ENCODE measurements around the gene SLC35D2.
"Not testable (repeated sequence)": the region's sequence is repeated elsewhere in the genome, so short reads cannot be mapped to it uniquely, and the experiment has no call there.

Gene SLC35D2

DNA sequence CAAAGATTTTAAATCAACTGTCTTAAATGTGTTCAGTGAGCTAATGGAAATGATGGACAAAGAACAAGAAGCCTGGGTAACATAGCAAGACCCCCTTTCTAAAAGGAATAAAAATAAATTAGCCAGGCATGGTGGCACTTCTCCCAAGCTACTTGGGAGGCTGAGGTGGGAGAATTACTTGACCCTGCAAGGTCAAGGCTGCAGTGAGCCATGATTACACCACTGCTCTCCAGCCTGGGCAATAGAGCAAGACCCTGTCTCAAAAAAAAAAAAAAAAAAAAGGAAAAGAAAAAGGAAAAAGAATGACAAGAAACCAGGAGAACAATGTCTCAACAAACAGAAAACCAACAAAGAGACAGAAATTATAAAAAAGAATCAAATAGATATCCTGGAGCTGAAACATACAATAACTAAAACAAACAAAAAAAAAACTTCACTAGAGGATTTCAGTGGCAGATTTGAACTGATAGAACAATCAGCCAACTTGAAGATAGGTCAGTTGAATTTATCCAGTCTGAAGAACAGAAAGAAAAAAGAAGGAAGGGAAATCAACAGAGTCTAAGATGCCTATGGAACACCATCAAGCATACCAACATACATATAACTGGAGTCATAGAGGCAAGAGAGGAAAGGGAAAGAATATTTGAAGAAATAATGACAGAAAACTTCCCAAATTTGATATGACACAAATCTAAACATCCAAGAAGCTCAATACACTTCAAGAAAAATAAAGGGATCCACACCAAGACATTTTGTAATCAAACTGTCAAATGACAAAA lies 16.8 kb upstream of the SLC35D2 start:
- no peak for ATAC-seq

DNA sequence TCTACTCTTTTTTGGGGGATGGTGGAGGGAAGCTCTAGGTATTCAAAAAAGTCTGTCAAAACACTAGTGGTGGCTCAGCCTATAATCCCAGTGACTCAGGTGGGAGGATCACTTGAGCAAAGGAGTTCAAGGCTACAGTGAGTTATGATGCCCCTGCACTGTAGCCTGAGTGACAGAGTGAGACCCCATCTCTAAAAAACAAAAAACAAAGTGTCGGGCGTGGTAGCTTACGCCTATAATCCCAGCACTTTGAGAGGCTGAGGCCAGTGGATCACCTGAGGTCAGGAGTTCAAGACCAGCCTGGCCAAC lies 15.8 kb upstream of the SLC35D2 start:
- ATAC-seq = peak in 1 of 2 donors; percentile 73

DNA sequence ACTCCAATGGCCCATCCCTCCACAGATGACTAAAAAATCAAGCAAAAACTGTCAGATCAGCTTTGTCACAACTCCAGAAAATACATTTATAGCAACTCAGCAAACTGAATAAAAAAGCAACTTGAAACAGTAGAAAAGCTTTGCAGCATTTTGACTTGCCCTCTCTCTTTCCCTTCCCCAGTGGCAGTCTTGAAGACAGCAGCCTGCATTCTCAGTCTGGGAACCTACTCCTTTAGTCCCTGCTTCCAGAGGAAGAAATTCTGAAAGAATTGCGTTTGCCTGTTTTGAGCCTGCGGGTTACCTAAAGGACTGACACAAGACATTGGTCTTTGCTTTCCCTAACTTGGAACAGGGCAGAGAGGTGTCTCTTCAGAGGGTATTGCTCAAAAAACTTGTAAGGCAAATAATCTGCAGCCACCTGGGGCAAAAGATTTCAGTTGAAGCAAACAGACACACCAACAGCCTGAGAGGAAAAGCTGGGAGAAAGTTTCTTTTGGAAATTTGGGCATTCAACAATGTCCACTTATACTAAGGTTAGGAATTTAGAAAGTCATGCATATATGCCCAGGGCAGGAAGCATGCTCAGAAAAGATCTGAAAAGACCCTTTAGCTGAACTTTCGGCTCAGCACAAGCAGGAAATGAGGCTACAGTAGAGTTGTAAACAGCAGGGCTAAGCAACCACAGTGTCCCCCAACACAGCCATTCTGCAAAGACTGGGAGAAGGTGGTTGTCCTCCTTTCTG lies 15.2 kb upstream of the SLC35D2 start:
- ATAC-seq = peak in 1 of 2 donors; percentile 13

DNA sequence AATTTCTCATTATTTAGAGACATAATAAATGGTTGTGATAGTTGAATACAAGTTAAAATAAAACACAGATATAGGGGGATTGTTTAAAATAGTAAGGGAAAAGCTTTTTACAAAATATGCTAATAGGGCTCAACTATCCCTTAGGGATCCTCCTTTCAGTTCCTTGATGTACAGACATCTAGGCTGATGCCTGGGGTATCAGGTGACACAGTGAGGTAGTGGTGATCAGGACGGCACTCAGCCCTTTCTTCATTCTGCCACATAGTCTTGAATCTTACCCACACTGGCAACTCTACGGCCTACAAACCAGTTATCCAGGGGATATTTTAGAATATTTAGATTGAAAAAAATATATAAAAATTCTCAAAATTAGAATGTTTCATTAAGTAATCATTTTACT lies 12.5 kb upstream of the SLC35D2 start:
- no peak for ATAC-seq

DNA sequence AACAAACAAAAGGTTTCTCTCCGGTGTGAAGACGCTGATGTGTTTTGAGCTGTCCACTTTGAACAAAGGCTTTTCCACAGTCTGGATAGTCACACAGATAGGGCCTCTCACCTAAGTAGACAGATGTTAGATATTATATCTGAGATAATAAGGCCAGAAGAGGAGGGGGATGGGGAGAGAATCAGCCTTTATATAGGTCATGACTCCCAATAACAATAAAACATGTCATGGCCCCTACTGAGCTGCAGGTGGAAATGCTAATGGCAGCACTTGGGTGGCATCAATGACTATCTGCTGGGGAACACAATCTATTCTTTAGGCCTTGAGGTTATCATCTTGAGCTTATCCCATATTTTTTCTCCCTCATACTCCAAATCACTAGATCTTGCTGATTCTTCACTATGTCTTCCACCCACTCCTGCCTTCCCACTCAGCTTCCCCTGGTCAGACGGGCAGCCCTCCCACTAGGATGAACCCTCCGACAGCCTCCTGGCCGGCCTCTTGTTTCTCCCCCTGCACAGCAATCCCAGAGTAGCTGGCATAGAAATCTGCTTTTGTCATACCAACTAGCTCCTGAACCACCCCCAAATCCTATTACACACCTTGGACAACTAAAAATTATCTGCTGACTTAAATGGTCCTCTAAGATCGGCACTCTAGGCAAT lies 11.5 kb upstream of the SLC35D2 start:
- no peak for ATAC-seq

DNA sequence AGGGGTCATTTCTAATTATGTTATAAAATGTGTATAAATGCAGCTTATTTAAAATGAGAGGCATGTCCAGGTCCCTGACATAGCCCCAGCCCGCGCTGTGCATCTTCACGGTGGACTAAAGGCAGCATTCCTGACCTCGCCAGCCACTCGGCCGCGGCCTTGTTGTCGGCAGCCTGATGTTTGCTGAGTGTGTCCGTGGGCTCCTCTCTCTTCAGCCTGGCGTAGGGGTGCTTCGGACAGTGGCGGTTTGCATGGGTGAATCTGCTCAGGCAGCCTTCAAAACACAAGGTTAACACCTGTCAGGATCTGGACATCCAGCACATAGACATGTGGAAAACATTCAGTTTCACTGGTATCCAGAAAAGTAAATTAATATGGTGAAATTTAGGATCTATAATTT lies 8.8 kb upstream of the SLC35D2 start:
- ATAC-seq = no peak

DNA sequence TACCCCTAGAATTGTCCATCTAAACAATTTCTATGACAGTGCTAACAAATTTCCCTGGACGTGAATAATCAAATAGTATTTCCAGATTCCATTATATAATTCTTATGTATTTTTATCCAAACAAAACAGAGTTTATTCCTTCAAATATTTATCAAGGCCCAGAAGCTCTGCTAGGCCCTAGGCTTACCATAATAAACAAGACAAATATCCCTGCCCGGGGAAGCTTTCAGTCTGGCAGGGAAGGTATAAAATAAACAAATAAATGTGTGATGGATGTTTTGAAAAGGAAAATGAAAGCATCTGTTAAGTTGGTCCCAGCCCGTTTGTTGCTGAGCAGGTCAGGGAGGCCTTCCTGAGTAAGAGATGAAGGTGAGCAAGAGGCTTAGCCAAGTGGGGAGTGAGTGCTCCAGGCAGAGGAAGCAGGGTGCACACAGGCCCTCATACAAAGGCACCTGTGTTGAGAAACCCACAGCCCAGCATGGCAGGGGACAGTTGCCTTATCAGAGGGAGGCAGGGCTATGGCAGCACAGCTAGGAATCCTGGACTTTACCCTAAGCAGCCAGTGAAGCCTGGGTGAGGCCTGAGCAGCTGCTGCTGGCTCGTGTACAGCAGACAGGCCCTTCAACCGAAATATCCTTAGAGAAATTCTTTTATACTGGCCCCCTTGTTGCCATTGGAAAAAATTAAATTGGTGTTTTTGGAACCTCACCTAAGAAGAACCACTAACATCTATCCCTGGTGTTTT lies 7.7 kb upstream of the SLC35D2 start:
- ATAC-seq = peak in 1 of 2 donors; percentile 41

DNA sequence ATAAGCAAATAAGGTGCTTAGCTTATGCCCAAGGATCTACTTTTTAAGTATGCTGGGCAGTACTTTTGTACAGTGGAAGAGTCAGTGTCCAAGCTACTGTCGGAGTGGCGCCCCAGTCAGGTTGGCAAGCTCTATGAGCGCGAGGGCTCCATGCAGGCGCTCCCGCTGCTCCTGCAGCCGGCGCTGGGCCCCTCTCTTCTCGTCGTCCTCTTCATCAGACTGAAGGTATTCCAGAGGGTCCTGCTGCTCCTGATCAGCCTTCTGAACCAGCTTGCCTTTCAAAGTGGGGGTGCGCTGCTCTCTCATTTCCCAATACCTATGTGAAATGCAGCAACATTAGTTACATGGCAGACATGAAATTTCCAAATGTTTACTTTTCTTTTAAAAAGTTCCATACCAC lies 4.6 kb upstream of the SLC35D2 start:
- ATAC-seq = no peak

DNA sequence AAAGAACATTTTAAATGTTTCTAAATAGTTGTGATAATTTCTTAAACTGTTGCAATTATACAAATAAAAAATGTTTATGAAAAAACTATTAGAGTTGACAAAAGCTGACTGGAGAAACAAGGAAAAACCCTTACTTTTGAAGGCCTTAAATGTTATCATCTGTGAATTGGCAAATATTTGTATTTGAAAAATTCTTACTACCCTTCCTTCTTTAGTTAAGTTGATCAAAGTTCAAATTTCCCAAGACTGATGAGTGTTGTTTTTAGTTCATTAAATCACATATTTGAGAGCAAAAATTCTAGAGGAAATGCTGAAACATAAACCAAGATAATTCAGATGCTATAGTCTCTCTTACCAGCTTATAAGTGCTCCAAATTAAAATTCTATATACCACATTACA lies 2.6 kb upstream of the SLC35D2 start:
- no peak for ATAC-seq

DNA sequence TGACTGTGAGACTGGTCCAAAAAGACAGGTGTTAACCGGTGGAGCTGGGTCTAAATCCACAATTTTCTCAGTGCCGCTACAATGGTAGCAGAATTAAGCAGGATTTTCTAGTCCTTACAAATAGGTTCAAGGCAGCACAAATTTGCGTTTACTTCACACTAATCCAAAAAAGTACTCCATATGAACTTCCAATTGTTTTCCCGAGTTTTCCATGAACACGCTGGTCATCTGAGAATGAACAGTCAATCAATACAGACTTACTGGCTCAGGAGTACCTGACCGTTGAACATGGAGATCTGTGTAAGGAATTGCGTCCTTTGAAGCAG lies 709 bp downstream of the SLC35D2 start:
- no peak for ATAC-seq

DNA sequence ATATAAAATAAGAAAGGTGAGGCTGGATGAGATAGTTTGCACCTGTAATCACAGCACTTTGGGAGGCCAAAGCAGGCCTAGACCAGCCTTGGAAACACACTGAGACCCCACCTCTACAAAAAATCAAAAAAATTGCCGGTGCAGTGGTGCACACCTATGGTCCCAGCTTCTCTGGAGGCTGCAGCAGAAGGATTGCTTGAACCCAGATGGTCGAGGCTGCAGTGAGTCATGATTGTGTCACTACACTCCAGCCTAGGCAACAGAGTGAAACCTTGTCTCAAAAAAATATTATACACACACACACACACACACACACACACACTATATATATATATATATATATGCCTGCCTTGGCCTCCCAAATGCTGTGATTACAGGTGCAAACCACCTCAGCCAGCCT lies 1.3 kb downstream of the SLC35D2 start:
- peak; percentile 18 to 47 for ATAC-seq

DNA sequence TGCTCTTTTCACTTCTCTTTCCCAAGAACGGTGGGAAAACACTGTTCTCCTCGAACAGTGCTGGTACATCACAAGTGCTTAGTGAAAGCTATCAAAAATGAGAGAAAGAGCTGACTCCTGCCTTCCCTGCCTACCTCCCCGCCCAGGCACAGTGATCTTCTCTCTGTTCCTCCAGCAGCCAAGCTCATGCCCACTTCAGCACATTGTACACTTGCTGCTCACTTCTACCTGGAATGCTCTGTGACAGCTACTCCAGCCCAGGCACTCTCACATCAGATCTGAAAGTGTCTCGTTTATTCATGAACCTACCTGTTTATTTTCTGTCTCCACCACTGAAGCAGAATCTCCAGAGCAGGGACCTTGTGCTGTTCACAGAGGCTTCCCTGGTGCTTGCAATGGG lies 1.8 kb downstream of the SLC35D2 start:
- no peak for ATAC-seq

DNA sequence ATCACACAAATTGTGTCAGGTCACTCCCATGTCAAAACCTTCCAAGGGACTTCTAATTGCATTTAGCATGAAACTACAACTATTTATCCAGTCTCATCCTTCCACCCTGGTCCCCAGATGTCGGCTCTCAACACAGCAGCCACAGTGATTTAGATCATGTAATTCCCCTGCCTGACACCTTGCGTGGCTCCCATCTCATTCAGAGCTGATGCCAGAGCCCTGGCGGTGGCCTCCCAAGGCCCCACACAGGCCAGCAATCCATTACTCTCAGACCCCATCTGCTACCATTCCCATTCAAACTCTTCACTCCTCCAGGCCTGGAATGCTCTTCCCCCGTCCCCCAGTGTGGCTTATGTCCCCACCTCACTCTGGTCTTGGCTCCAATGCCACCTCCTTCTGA lies 2.4 kb downstream of the SLC35D2 start:
- no peak for ATAC-seq

DNA sequence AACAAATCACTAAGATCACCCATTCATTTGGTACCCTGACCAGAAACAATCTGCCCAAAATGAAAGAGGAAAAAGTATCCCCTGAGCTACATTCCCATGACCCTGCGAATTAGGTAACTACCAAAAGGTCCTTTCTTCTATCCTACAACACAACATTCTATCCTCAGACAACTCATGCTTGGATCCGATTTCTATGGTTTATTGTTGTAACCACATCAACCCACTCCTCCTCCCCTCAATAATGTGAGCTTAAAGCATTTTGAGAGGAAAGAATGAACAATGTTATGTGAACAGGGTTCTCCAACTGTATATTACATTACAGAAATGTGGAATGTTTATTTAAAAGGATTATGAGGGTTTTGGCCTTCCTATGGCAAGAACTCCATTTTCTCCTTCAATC lies 4.0 kb downstream of the SLC35D2 start:
- no peak for ATAC-seq

DNA sequence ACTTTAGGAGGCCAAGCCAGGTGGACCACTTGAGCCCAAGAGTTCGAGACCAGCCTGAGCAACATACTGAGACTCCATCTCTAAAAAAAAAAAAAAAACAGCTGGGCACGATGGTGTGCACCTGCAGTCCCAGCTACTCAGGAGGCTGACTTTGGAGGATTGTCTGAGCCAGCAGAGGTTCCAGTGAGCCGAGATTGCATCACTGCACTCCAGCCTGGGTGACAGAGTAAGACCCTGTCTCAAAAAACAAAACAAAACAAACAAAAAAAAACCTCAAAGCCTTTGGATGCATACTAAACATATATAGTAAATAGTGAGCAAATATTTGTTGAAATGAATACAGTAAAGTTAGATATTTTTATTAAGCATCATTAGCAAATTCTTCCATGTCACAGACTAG lies 5.3 kb downstream of the SLC35D2 start:
- ATAC-seq = no peak

DNA sequence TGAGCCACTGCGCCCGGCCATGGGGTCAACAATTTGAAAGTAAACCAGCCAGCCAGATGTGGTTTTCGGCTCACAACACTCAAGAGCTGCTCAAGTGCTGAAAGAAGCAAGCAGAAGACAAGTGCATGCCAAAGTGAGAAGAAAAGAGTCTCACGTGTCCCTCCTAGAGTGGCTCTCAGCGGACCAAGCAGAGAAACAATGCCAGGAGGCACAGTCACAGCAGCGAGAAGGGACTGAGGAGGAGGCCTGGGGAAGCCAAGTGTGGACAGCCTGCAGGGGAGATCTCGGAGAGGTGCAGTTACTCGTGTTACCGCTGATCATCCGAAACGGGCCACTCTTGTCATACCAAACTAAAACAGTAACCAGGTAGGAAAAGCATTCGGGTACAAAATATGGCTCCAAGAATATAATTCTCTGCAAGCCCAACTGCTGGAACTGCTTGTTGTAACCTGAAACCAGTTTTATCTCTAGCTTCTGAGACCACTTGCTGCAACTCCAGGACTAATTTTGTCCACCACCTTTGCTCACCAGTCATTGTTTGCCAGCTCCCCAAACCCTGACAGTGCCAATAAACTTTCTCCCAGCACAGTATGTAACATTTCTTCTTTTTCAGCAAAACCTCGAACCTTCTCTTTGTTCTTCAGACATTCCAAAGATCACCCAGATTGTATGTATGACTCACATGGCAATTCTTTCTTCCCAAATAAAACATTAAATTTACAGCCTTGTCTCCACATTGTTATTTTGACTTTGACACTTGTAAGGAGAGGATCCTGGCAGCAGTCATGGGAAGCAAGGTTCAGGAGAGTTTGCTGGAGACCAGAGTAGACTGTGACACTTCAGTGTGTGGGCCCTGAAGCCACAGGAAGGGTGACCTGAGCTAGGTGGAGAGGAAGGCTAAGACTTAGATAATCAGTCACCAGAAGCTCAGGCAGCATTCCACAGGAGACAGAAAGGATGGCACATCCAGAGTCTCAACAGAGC lies 6.3 kb downstream of the SLC35D2 start:
- ATAC-seq = no peak

DNA sequence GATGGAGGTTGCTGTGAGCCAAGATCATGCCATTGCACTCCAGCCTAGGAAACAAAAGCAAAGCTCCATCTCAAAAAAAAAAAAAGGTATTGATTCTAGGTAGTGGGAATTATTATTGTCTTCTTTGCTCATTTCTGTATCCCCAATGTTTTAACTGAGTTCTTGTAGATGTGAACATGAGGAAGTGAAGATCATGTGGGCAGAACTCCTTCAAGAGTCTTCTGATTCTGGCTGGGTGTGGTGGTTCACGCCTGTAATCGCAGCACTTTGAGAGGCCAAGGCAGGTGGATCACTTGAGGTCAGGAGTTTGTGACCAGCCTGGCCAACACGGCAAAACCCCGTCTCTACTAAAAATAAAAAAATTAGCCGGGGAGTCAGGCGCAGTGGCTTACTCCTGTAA lies 8.0 kb downstream of the SLC35D2 start:
- ATAC-seq = not testable (repeated sequence)

DNA sequence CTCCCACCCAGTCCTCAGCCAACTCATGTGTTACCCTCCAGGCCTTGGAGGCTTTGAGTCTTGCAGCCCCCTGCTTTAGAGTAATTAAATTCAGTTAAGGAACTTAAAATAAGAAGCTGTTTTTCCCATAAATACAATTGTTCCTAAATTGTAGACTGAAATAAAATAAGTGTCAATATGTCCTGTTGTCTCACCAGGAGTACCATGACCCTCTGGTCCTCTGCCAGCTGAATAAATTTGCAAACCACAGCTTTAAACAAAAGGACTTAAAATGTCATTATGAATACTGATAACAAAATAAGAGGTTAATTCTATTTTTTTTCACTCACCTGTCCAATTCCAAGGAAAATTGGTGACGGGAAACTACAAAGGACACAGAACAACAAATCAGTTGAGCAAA lies 15.6 kb downstream of the SLC35D2 start:
- ATAC-seq = no peak

DNA sequence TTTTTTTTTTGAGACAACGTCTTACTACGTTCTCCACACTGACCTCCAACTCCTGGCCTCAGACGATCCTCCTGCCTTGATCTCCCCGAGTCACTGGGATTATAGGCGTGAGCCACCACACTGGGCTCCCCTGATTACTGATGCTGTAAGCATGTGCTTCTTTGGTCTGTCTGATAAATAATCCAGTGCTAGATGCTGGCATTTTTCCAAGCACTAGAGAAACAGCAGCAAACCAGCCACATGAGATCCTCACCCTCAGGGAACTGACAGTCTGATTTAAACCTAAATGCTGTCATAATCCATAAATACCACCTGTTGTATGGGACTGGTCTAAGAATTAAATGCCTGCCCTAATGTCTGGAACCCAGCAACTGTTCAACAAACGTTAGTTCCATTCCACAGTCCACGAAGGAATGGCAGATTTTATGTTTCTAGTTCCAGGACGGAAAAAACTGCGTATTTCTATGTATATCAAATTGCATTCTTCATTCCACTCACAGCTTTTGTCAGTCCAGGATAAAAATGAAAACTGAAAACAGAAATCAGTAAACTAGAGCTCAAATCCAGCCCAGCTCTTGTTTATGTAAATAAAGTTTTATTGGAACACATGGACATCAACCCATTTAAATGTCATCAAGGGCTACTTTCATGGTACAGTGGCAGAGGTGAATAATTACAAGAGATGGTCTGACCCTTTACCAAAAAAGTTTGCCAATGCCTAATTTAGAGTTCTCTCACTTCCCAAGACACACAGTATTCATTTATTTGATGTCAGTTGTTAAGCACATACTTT lies 20.1 kb downstream of the SLC35D2 start:
- ATAC-seq = no peak

DNA sequence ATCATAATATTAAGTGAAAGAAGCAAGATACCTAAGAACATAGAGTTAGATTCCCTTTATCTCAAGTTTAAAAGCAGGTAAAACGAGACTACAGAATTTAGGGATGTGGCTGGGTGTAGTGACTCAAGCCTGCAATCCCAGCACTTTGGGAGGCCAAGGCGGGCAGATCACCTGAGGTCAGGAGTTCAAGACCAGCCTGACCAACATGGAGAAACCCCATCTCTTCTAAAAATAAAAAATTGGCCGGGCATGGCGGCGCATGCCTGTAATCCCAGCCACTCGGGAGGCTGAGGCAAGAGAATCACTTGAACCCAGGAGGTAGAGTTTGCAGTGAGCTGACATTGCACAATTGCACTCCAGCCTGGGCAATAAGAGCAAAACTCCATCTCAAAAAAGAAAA lies 21.4 kb downstream of the SLC35D2 start:
- ATAC-seq = not testable (repeated sequence)

DNA sequence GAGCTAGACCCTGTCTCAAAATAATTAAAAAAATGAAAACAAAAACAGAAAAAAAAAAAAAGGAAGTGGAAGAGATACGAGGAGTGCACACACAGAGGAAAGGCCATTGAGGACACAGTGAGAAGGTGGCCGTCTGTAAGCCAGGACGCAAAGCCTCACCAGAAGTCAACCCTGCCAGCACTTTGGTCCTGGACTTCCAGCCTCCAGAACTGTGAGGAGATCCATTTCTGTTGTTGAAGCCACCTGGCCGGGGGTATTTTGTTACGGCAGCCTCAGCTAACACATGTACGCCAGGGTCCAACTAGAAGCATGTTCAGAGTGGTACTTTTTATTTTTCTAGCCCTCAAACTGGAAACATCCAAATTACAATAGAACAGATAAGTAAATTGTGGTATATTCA lies 21.8 kb downstream of the SLC35D2 start:
- ATAC-seq = no peak

All from activated CD4-positive, CD25-positive, alpha-beta regulatory T cell treated with anti-CD3 and anti-CD28 coated beads, Interleukin-2, amount 50 U/mL, for 24 hours (primary cell).